ENCODE data around the gene TLE3. TPM values are rescaled to one million over a fixed set of nuclear protein-coding genes. Genes with fewer than 3 reads are reported as not detected.

TLE3 gene
- total RNA-seq: 10 to 100 TPM; 54.8 to 99.5 (median 57.6) TPM

GRCh38 chr15:70097321-70098152 lies at the start of gene TLE3:
Gene TLE3 (minus strand): TSS chr15:70097917. CDS start chr15:70096798, 1,119 bp downstream.
- TF ChIP-seq CTCF (IDR thresholded peaks at IDR 0.05; ENCODE audit: low read depth): no peak

- no peak for TF ChIP-seq CTCF (IDR thresholded peaks at IDR 0.05; ENCODE audit: low read depth)
Observed at GRCh38 chr15:70147178-70147760, 49.6 kb upstream of the TLE3 start.

GRCh38 chr15:70146771-70147170 lies 49.1 kb upstream of the TLE3 start:
- no peak for TF ChIP-seq CTCF (IDR thresholded peaks at IDR 0.05; ENCODE audit: low read depth)

- no peak for TF ChIP-seq CTCF (IDR thresholded peaks at IDR 0.05; ENCODE audit: low read depth)
Observed at GRCh38 chr15:70146162-70146561, 48.4 kb upstream of the TLE3 start.

- no peak for TF ChIP-seq CTCF (IDR thresholded peaks at IDR 0.05; ENCODE audit: low read depth)
Observed at GRCh38 chr15:70145261-70145660, 47.5 kb upstream of the TLE3 start.

- no peak for TF ChIP-seq CTCF (IDR thresholded peaks at IDR 0.05; ENCODE audit: low read depth)
Observed at GRCh38 chr15:70142322-70143191, 44.8 kb upstream of the TLE3 start.

GRCh38 chr15:70142072-70142321 lies 44.3 kb upstream of the TLE3 start:
- no peak for TF ChIP-seq CTCF (IDR thresholded peaks at IDR 0.05; ENCODE audit: low read depth)

Measured in subcutaneous adipose tissue (tissue), 4 donors.